Measurements from ENCODE around the gene APRT. TPM values are rescaled to one million over a fixed set of nuclear protein-coding genes. Genes with fewer than 3 reads are reported as not detected.

The APRT gene
- total and polyA plus RNA-seq, 9 of the 15 experiments (the other 6 are each of a cell fraction or from before 2014, with no cell fraction given), result 41.7 to 409 (median 146) TPM

GRCh38 chr16:88766975-88767374 is 44.8 kb downstream of the APRT start:
- ChIA-PET CTCF (ENCODE audit: low intra/inter-chr PET ratio) (no interaction called here), POLR2A (interaction anchor here (0.5 to 1.3 kb wide), 5 partner anchors 12 to 54 kb away, joined by 3 to 4 read pairs (median 3); no protein-coding TSS in a partner anchor)
- Histone ChIP-seq H3K79me2 (ENCODE audit: control insufficient read depth, insufficient read depth, low read length) (peaks cover 99% of the 10 kb centered on the region), H3K4me1 (replicated peaks in 1 of 2; ENCODE audit: control insufficient read depth in 2 of 2, insufficient read depth in 2 of 2, low read length in 2 of 2) (peaks cover 56 to 99% of the 10 kb centered on the region in 2 experiments), H2AFZ (ENCODE audit: low read depth, low read length) (no peak overlapping the region), H3K36me3 (ENCODE audit: control insufficient read depth, insufficient read depth, low read length) (peaks cover 77% of the 10 kb centered on the region), H3K4me3 (no peak overlapping the region), H3K9me3 (replicated peaks; ENCODE audit: control insufficient read depth, insufficient read depth, low read depth, low read length) (no peaks in the 10 kb centered on the region), H3K9me1 (ENCODE audit: control insufficient read depth, insufficient read depth, low read length) (peaks cover 20% of the 10 kb centered on the region), H3K9ac (ENCODE audit: insufficient read depth in 1 of 2, low read depth in 2 of 2, low read length in 2 of 2) (peak overlapping the region in 1 of 2 experiments; percentile 88; a peak in 2 of 4 replicates), H3K4me2 (ENCODE audit: insufficient read depth, low read length) (no peak overlapping the region), H4K20me1 (replicated peaks; ENCODE audit: control insufficient read depth, insufficient read depth, low read length) (peaks cover 62% of the 10 kb centered on the region), H3K27me3 (ENCODE audit: control insufficient read depth in 2 of 2, insufficient read depth in 2 of 2, low read length in 2 of 2) (no peaks in the 10 kb centered on the region), H3K27ac (ENCODE audit: extremely low read depth, low read depth, low read length) (no peak overlapping the region)
- in situ Hi-C loops (cut with MboI), result no loop called here
- intact Hi-C loops (cut with micrococcal nuclease), result no loop called here
- TF ChIP-seq RBBP5 (IDR thresholded peaks at IDR 0.05; ENCODE audit: borderline replicate concordance, insufficient read depth, low read length, poor library complexity, severe bottlenecking) (no peak), ZNF551 (CRISPR knock-in tag; IDR thresholded peaks at IDR 0.05) (no peak), MEF2A (IDR thresholded peaks at IDR 0.05; ENCODE audit: control insufficient read depth, low read depth, low read length) (no peak), ETV6 (IDR thresholded peaks at IDR 0.05; ENCODE audit: borderline replicate concordance in 1 of 2, low read depth in 2 of 2, low read length in 1 of 2) (no peak), ETV6 (CRISPR knock-in tag; IDR thresholded peaks at IDR 0.05; ENCODE audit: borderline replicate concordance) (no peak), GATA2 (CRISPR knock-in tag; IDR thresholded peaks at IDR 0.05) (no peak), NCOR1 (IDR thresholded peaks at IDR 0.05) (no peak), NUFIP1 (IDR thresholded peaks at IDR 0.05; ENCODE audit: partially characterized antibody) (no peak), PHF20 (IDR thresholded peaks at IDR 0.05; ENCODE audit: partially characterized antibody) (no peak), ATF3 (IDR thresholded peaks at IDR 0.05) (no peak), ATF3 (CRISPR knock-in tag; conservative IDR thresholded peaks at IDR 0.05) (no peak), RFX5 (IDR thresholded peaks at IDR 0.05; ENCODE audit: low read depth, low read length) (no peak), PREB (CRISPR knock-in tag; IDR thresholded peaks at IDR 0.05) (no peak), RBFOX2 (IDR thresholded peaks at IDR 0.05; ENCODE audit: low read depth, low read length) (no peak), ZNF696 (CRISPR knock-in tag; conservative IDR thresholded peaks at IDR 0.05) (no peak), SETDB1 (IDR thresholded peaks at IDR 0.05; ENCODE audit: low read length) (no peak), GTF2E2 (tag; IDR thresholded peaks at IDR 0.05) (no peak), SRSF9 (IDR thresholded peaks at IDR 0.05; ENCODE audit: borderline replicate concordance, low read depth, low read length) (no peak), OTX1 (CRISPR knock-in tag; IDR thresholded peaks at IDR 0.05) (no peak), CSDE1 (IDR thresholded peaks at IDR 0.05) (no peak), MXI1 (IDR thresholded peaks at IDR 0.05; ENCODE audit: low read depth, low read length) (no peak)
- no peak for FAIRE-seq
- WGBS (ENCODE audit: insufficient coverage, low coverage, missing lambda C conversion rate), result 95% methylated on average over 11 of the region's 11 CpGs
- BruUV-seq (replicated peaks), result no TSS peak
- ATAC-seq, result no peak
- no peak for DNase-seq (ENCODE audit: extremely low read depth in 1 of 4, low spot score in 3 of 4)
